Liver (tissue), 9 donors: Measurements from ENCODE around the gene CRIP1. TPM values are rescaled to one million over a fixed set of nuclear protein-coding genes. Genes with fewer than 3 reads are reported as not detected.

ENCODE experiments used
- DNase-seq: peaks from one replicate; pipeline ENCODE4 v3.0.0-alpha.2; 2017; ENCODE audit warnings: low spot score
- H3K27ac ChIP-seq, 2 donors: one replicate each; pipeline ENCODE4 v1.7.0; 2013; ENCODE audit warnings: inconsistent platforms in 2 of 2, low read length in 2 of 2, control low read depth in 1 of 2, low read depth in 1 of 2, mild to moderate bottlenecking in 1 of 2
- H3K27me3 ChIP-seq, 4 donors: one replicate each; pipeline versions ENCODE4 v1.6.1 to v1.7.0; 2013; ENCODE audit warnings: low read length in 3 of 4, inconsistent platforms in 1 of 4, mild to moderate bottlenecking in 1 of 4, moderate library complexity in 1 of 4; ENCODE audit not compliant: control insufficient read depth in 4 of 4, insufficient read depth in 4 of 4
- H3K36me3 ChIP-seq, 4 donors: one replicate each; pipeline versions ENCODE4 v1.6.1 to v1.7.0; 2013; ENCODE audit warnings: low read length in 3 of 4, mild to moderate bottlenecking in 3 of 4, low read depth in 1 of 4, moderate library complexity in 1 of 4; ENCODE audit not compliant: control insufficient read depth in 4 of 4, insufficient read depth in 3 of 4
- H3K4me1 ChIP-seq, 4 donors: one replicate each; pipeline versions ENCODE4 v1.6.1 to v1.7.0; 2013; ENCODE audit warnings: low read length in 3 of 4, mild to moderate bottlenecking in 3 of 4, moderate library complexity in 1 of 4; ENCODE audit not compliant: control insufficient read depth in 4 of 4, insufficient read depth in 4 of 4
- H3K4me3 ChIP-seq, 3 donors: one replicate each; pipeline versions ENCODE4 v1.6.1 to v1.7.0; 2013; ENCODE audit warnings: low read length in 3 of 3, control low read depth in 1 of 3, low read depth in 1 of 3, mild to moderate bottlenecking in 1 of 3
- H3K9ac ChIP-seq, 2 donors: one replicate each; pipeline ENCODE4 v1.7.0; 2013; ENCODE audit warnings: low read length in 2 of 2, mild to moderate bottlenecking in 2 of 2, moderate library complexity in 2 of 2, control low read depth in 1 of 2, low read depth in 1 of 2
- H3K9me3 ChIP-seq, 4 donors: one replicate each; pipeline versions ENCODE4 v1.6.1 to v1.7.0; 2013; ENCODE audit warnings: low read length in 3 of 4; ENCODE audit not compliant: control insufficient read depth in 4 of 4
- CTCF ChIP-seq: fragments of 150-350 bp; IDR thresholded peaks from 2 replicates; pipeline ENCODE4 v1.5.1; 2017; ENCODE audit warnings: improper control_type of control experiment, low read depth, low read length; ENCODE audit not compliant: missing input control
- EGR1 ChIP-seq, 2 donors: IDR thresholded peaks; 2 replicates each; pipeline ENCODE4 v1.6.1; 2016 to 2018; ENCODE audit warnings: antibody characterized with exemption in 2 of 2, low read depth in 2 of 2
- FOXA2 ChIP-seq: IDR thresholded peaks from 2 replicates; pipeline ENCODE4 v1.6.1; 2016; ENCODE audit warnings: antibody characterized with exemption
- GABPA ChIP-seq, 2 donors: IDR thresholded peaks in 1 of 2; conservative IDR thresholded peaks in 1 of 2; 2 replicates each; pipeline ENCODE4 v1.6.1; 2016; ENCODE audit warnings: antibody characterized with exemption in 2 of 2, mild to moderate bottlenecking in 1 of 2, moderate library complexity in 1 of 2
- HNF4A ChIP-seq, 2 donors: conservative IDR thresholded peaks; 2 replicates each; pipeline ENCODE4 v1.6.1; 2016; ENCODE audit warnings: antibody characterized with exemption in 2 of 2, mild to moderate bottlenecking in 2 of 2
- JUND ChIP-seq, 2 donors: IDR thresholded peaks; 2 replicates each; pipeline ENCODE4 v1.6.1; 2016; ENCODE audit warnings: antibody characterized with exemption in 2 of 2
- MAX ChIP-seq: IDR thresholded peaks from 2 replicates; pipeline ENCODE4 v1.6.1; 2016; ENCODE audit warnings: antibody characterized with exemption
- RAD21 ChIP-seq, 2 donors: IDR thresholded peaks; 2 replicates each; pipeline ENCODE4 v1.6.1; 2016; ENCODE audit warnings: antibody characterized with exemption in 2 of 2, mild to moderate bottlenecking in 2 of 2
- REST ChIP-seq: IDR thresholded peaks from 2 replicates; pipeline ENCODE4 v1.6.1; 2016; ENCODE audit warnings: antibody characterized with exemption, mild to moderate bottlenecking
- RXRA ChIP-seq, 2 donors: IDR thresholded peaks; 2 replicates each; pipeline ENCODE4 v1.6.1; 2017 to 2018; ENCODE audit warnings: antibody characterized with exemption in 2 of 2, mild to moderate bottlenecking in 1 of 2
- SP1 ChIP-seq: IDR thresholded peaks from 2 replicates; pipeline ENCODE4 v1.6.1; 2018; ENCODE audit warnings: antibody characterized with exemption, mild to moderate bottlenecking
- TAF1 ChIP-seq: conservative IDR thresholded peaks from 2 replicates; pipeline ENCODE4 v1.6.1; 2016; ENCODE audit warnings: antibody characterized with exemption, mild to moderate bottlenecking
- YY1 ChIP-seq: IDR thresholded peaks from 2 replicates; pipeline ENCODE4 v1.6.1; 2016; ENCODE audit warnings: antibody characterized with exemption, mild to moderate bottlenecking
- ZBTB33 ChIP-seq: IDR thresholded peaks from 2 replicates; pipeline ENCODE4 v1.6.1; 2016; ENCODE audit warnings: antibody characterized with exemption
- WGBS: extraction: QIAGEN DNeasy Blood & Tissue Kit; methylation state at CpG from one replicate; pipeline ENCODE4 v1.1.7; 2013; 5-methylcytosine and 5-hydroxymethylcytosine counted together
- polyA plus RNA-seq, 2 donors: library from polyadenylated mRNA; stranded (reverse) in 1 of 2; unstranded in 1 of 2; fragments of 200-250 nt in 1 of 2; fragments of >200 nt in 1 of 2; fragmentation: Nextera tagmentation in 1 of 2; extraction: Ambion mirVana in 1 of 2; gene quantifications; one replicate each; pipeline versions ENCODE4 v1.2.1 to v1.2.3, GENCODE V29; 2013 to 2015
- total RNA-seq, 2 donors: library from RNA; depleted of rRNA; stranded (reverse); fragments of >200 nt; gene quantifications; one replicate each; pipeline ENCODE4 v1.2.3, GENCODE V29; 2014
- donor health status: healthy.
- donor health status: healthy.
- donor health status: healthy.
- donor health status: healthy.
- donor health status: healthy.

Gene CRIP1
- total and polyA plus RNA-seq, 4 donors, result 1.4 to 11.4 (median 3.9) TPM

GRCh38 chr14:105476831-105477659 lies 9.6 kb upstream of the CRIP1 start:
- TF ChIP-seq RAD21 (IDR thresholded peaks at IDR 0.05) (no peak), YY1 (no peak), ZBTB33 (no peak), FOXA2 (no peak), REST (no peak), TAF1 (no peak), CTCF (no peak), MAX (no peak), HNF4A (conservative IDR thresholded peaks at IDR 0.05) (no peak)
- WGBS, result 62% methylated on average over 16 of the region's 16 CpGs
- Histone ChIP-seq H3K27me3 (no peaks in the 10 kb centered on the region), H3K4me1 (peaks cover 33 to 66% (median 46%) of the 10 kb centered on the region in 4 donors), H3K27ac (peak overlapping the region; percentile 88 to 94), H3K36me3 (no peaks in the 10 kb centered on the region), H3K9ac (peak overlapping the region in 1 of 2 donors; percentile 17), H3K9me3 (no peaks in the 10 kb centered on the region), H3K4me3 (peak overlapping the region in 2 of 3 donors; percentile 10 to 36)
- DNase-seq, result no peak

GRCh38 chr14:105477660-105478397 lies 8.9 kb upstream of the CRIP1 start:
- peaks cover 32 to 64% (median 46%) of the 10 kb centered on the region in 4 donors for H3K4me1 ChIP-seq
- H3K4me3 ChIP-seq, result no peak overlapping the region
- DNase-seq, result no peak
- peak overlapping the region in 1 of 2 donors; percentile 88 for H3K27ac ChIP-seq
- no peaks in the 10 kb centered on the region for H3K36me3 ChIP-seq
- no peaks in the 10 kb centered on the region for H3K9me3 ChIP-seq
- 46% methylated on average over 55 of the region's 56 CpGs for WGBS
- no peak overlapping the region for H3K9ac ChIP-seq
- H3K27me3 ChIP-seq, result no peaks in the 10 kb centered on the region
- TF ChIP-seq RAD21 (IDR thresholded peaks at IDR 0.05) (no peak), RXRA (IDR thresholded peaks at IDR 0.05) (no peak), SP1 (no peak), GABPA (IDR thresholded peaks at IDR 0.05 in 1 of 2, conservative IDR thresholded peaks at IDR 0.05 in 1 of 2) (no peak), YY1 (no peak), REST (no peak), EGR1 (IDR thresholded peaks at IDR 0.05; ENCODE audit: low read depth in 2 of 2) (no peak), JUND (IDR thresholded peaks at IDR 0.05) (no peak), CTCF (no peak), HNF4A (conservative IDR thresholded peaks at IDR 0.05) (no peak), MAX (no peak)
